Panc1 (cell line): ENCODE data around the gene USB1. TPM values are rescaled to one million over a fixed set of nuclear protein-coding genes. Genes with fewer than 3 reads are reported as not detected.

ENCODE experiments used
- ATAC-seq: fragments of 200-7000 bp; cut with Tn5 transposase; 2 replicates; pipeline ENCODE4 v1.9.1; 2020; ENCODE audit warnings: mild to moderate bottlenecking, moderate library complexity
- BruUV-seq: library from RNA; stranded (reverse); fragments of 400-500 nt; replicated peaks from 2 replicates; lab custom pipeline; 2021; lab: Mats Ljungman, UMichigan
- CTCF ChIA-PET: fragments of 300-600 bp; sonication (Branson Sonifier 250); formaldehyde crosslinking; loops from one replicate; lab custom pipeline; 2022; ENCODE audit warnings: antibody characterized with exemption; lab: Charles Lee
- POLR2A ChIA-PET: fragments of 300-600 bp; sonication (Branson Sonifier 250); formaldehyde crosslinking; loops from one replicate; lab custom pipeline; 2022; ENCODE audit warnings: antibody characterized with exemption; lab: Charles Lee
- DNase-seq: peaks from one replicate; pipeline ENCODE4 v3.0.0-alpha.2; 2010; ENCODE audit warnings: low read depth, low spot score
- H3K27ac ChIP-seq: 2 replicates; pipeline ENCODE4 v1.5.1; 2011; ENCODE audit warnings: mild to moderate bottlenecking, low read length, inconsistent platforms
- H3K27me3 ChIP-seq: fragments of 200-500 bp; sonication (Bioruptor generic); 2 replicates; pipeline ENCODE4 v1.6.0; 2014; ENCODE audit warnings: low read length, inconsistent platforms; ENCODE audit not compliant: control insufficient read depth, insufficient read depth
- H3K36me3 ChIP-seq: fragments of 200-500 bp; sonication (Bioruptor generic); 2 replicates; pipeline ENCODE4 v1.5.1; 2014; ENCODE audit warnings: inconsistent platforms, mild to moderate bottlenecking, low read length, moderate library complexity; ENCODE audit not compliant: control insufficient read depth, insufficient read depth
- H3K4me1 ChIP-seq: 2 replicates; pipeline ENCODE4 v1.5.1; 2011; ENCODE audit warnings: inconsistent platforms, mild to moderate bottlenecking, low read length, moderate library complexity; ENCODE audit not compliant: control insufficient read depth, insufficient read depth
- H3K4me3 ChIP-seq, 2 experiments: 2 replicates each; pipeline ENCODE4 v1.5.1; 2011 to 2012; ENCODE audit warnings: low read depth in 2 of 2, low read length in 2 of 2, mild to moderate bottlenecking in 2 of 2, inconsistent platforms in 1 of 2, moderate library complexity in 1 of 2
- H3K9me3 ChIP-seq: fragments of 200-500 bp; sonication (Bioruptor generic); 2 replicates; pipeline ENCODE4 v1.5.1; 2014; ENCODE audit warnings: low read depth, mild to moderate bottlenecking, inconsistent platforms, low read length, moderate library complexity; ENCODE audit not compliant: control insufficient read depth, insufficient read depth
- CTCF ChIP-seq: fragments of 450-650 bp; IDR thresholded peaks from 2 replicates; pipeline ENCODE4 v1.5.1; 2017; ENCODE audit warnings: mild to moderate bottlenecking
- POLR2AphosphoS5 ChIP-seq: IDR thresholded peaks from 2 replicates; pipeline ENCODE4 v1.6.1; 2012; ENCODE audit warnings: mild to moderate bottlenecking, low read depth, low read length, moderate library complexity
- REST ChIP-seq, 2 experiments: IDR thresholded peaks; 2 replicates each; pipeline ENCODE4 v1.6.1; 2011 to 2012; ENCODE audit warnings: low read depth in 2 of 2, control low read depth in 1 of 2, low read length in 1 of 2, mild to moderate bottlenecking in 1 of 2, moderate library complexity in 1 of 2; ENCODE audit not compliant: insufficient read depth in 1 of 2
- SIN3A ChIP-seq: IDR thresholded peaks from 2 replicates; pipeline ENCODE4 v1.6.1; 2012; ENCODE audit warnings: low read depth, mild to moderate bottlenecking, low read length, moderate library complexity, borderline replicate concordance; ENCODE audit not compliant: insufficient read depth
- TCF7L2 ChIP-seq: IDR thresholded peaks from 2 replicates; pipeline ENCODE4 v1.6.1; 2011; ENCODE audit warnings: mild to moderate bottlenecking, low read depth, low read length, inconsistent platforms
- in situ Hi-C: cut with HindIII; loops from 2 replicates; pipeline ENCODE4 v1.10.0; 2016; ENCODE audit warnings: low sequenced_read_pairs, low pct_unique_long_range_greater_than_20kb
- intact Hi-C: fragments of 100-400 bp; cut with micrococcal nuclease; formaldehyde crosslinking; loops from one replicate; pipeline ENCODE4 v1.10.0; 2022; ENCODE audit not compliant: unreplicated experiment
- total RNA-seq: library from RNA; stranded (reverse); gene quantifications from one replicate; pipeline ENCODE4 v1.2.1, GENCODE V29; 2021; ENCODE audit not compliant: unreplicated experiment

The USB1 gene
- total RNA-seq, 1 experiment from 2014 or later = 58.2 TPM

GRCh38 chr16:58041628-58041955, 40.4 kb downstream of the USB1 start:
- POLR2A ChIA-PET = no interaction called here
- TF ChIP-seq TCF7L2 (no peak), SIN3A (no peak), REST (IDR thresholded peaks at IDR 0.05; ENCODE audit: insufficient read depth in 1 of 2, low read depth in 2 of 2, low read length in 1 of 2) (no peak), CTCF (no peak), POLR2AphosphoS5 (no peak)
- BruUV-seq = no TSS peak

GRCh38 chr16:58042001-58042885, 41.0 kb downstream of the USB1 start:
- TF ChIP-seq TCF7L2 (no peak), SIN3A (no peak), POLR2AphosphoS5 (no peak), CTCF (no peak), REST (IDR thresholded peaks at IDR 0.05; ENCODE audit: insufficient read depth in 1 of 2, low read depth in 2 of 2, low read length in 1 of 2) (no peak)
- no peaks in the 10 kb centered on the region for H3K4me1 ChIP-seq
- ATAC-seq = no peak
- no peaks in the 10 kb centered on the region for H3K36me3 ChIP-seq
- no peaks in the 10 kb centered on the region for H3K9me3 ChIP-seq
- no peak overlapping the region for H3K27ac ChIP-seq
- H3K4me3 ChIP-seq = no peak overlapping the region
- intact Hi-C loops = no loop called here
- BruUV-seq = no TSS peak
- CTCF ChIA-PET = interaction anchor here (0.6 kb wide), 1 partner anchor 460 kb away, joined by 3 read pairs; no protein-coding TSS in a partner anchor
- in situ Hi-C loops = no loop called here
- no peak for DNase-seq
- POLR2A ChIA-PET = no interaction called here
- no peaks in the 10 kb centered on the region for H3K27me3 ChIP-seq

More at GRCh38 chr16:58041628-58041955, 40.4 kb downstream of the USB1 start:
- intact Hi-C loops = no loop called here
- H3K27ac ChIP-seq = no peak overlapping the region
- in situ Hi-C loops = no loop called here
- CTCF ChIA-PET = interaction anchor here (0.6 kb wide), 1 partner anchor 459 kb away, joined by 3 read pairs; no protein-coding TSS in a partner anchor
- H3K36me3 ChIP-seq = no peaks in the 10 kb centered on the region
- H3K4me1 ChIP-seq = no peaks in the 10 kb centered on the region
- H3K9me3 ChIP-seq = no peaks in the 10 kb centered on the region
- no peak for DNase-seq
- ATAC-seq = no peak
- H3K27me3 ChIP-seq = no peaks in the 10 kb centered on the region
- no peak overlapping the region for H3K4me3 ChIP-seq
